Fibroblast of mammary gland (primary cell): ENCODE results near the gene SEZ6L.

Experiments
- DNase-seq: peaks from one replicate; pipeline ENCODE4 v3.0.0-alpha.2; 2010; ENCODE audit warnings: low read depth
- H3K4me3 ChIP-seq: 2 replicates; pipeline ENCODE4 v1.5.1; 2011; ENCODE audit warnings: low read depth, mild to moderate bottlenecking, low read length, moderate library complexity; ENCODE audit not compliant: control insufficient read depth
- CTCF ChIP-seq: conservative IDR thresholded peaks from 2 replicates; pipeline ENCODE4 v1.5.1; 2011; ENCODE audit warnings: low read depth, low read length, inconsistent platforms; ENCODE audit not compliant: control insufficient read depth, insufficient read depth

The SEZ6L gene

GRCh38 chr22:26410386-26410785 lies 241.1 kb downstream of the SEZ6L start:
- no peak overlapping the region for H3K4me3 ChIP-seq
- no peak for TF ChIP-seq CTCF
- no peak for DNase-seq

- TF ChIP-seq CTCF: no peak
- no peak overlapping the region for H3K4me3 ChIP-seq
- no peak for DNase-seq
These were observed 245.1 kb downstream of the SEZ6L start for GRCh38 chr22:26414347-26414746.

GRCh38 chr22:26416256-26416655 lies 247.0 kb downstream of the SEZ6L start:
- no peak overlapping the region for H3K4me3 ChIP-seq
- TF ChIP-seq CTCF: no peak
- no peak for DNase-seq

- peak; percentile 63 for DNase-seq
- TF ChIP-seq CTCF: no peak
- no peak overlapping the region for H3K4me3 ChIP-seq
These were observed 247.5 kb downstream of the SEZ6L start for GRCh38 chr22:26416670-26417276.

GRCh38 chr22:26417406-26417805 lies 248.1 kb downstream of the SEZ6L start:
- no peak overlapping the region for H3K4me3 ChIP-seq
- no peak for TF ChIP-seq CTCF
- no peak for DNase-seq

GRCh38 chr22:26418620-26419019 lies 249.4 kb downstream of the SEZ6L start:
- no peak for DNase-seq
- no peak overlapping the region for H3K4me3 ChIP-seq
- TF ChIP-seq CTCF: no peak

- DNase-seq: no peak
- TF ChIP-seq CTCF: no peak
- H3K4me3 ChIP-seq: no peak overlapping the region
These were observed 257.7 kb downstream of the SEZ6L start for GRCh38 chr22:26426924-26427323.
